Uterus (tissue), 4 donors: ENCODE measurements around the gene ANXA11. TPM values are rescaled to one million over a fixed set of nuclear protein-coding genes. Genes with fewer than 3 reads are reported as not detected.

Source experiments
- DNase-seq, 2 donors: peaks; one replicate each; pipeline ENCODE4 v3.0.0-alpha.2; 2019 to 2020
- H3K27ac ChIP-seq, 2 donors: fragments of 200-600 bp; sonication (generic); 1 replicate in 1 of 2; 2 replicates in 1 of 2; pipeline ENCODE4 v1.5.1; 2016 to 2018
- H3K27me3 ChIP-seq, 2 donors: fragments of 200-600 bp; sonication (generic); one replicate each; pipeline ENCODE4 v1.5.1; 2018 to 2019; ENCODE audit warnings: control low read depth in 1 of 2
- H3K36me3 ChIP-seq, 2 donors: fragments of 200-600 bp; sonication (generic); one replicate each; pipeline ENCODE4 v1.5.1; 2019; ENCODE audit warnings: control low read depth in 1 of 2
- H3K4me1 ChIP-seq, 2 donors: fragments of 200-600 bp; sonication (generic); one replicate each; pipeline ENCODE4 v1.5.1; 2018 to 2019; ENCODE audit warnings: control low read depth in 1 of 2
- H3K4me3 ChIP-seq, 2 donors: fragments of 200-600 bp; sonication (generic); 1 replicate in 1 of 2; 2 replicates in 1 of 2; pipeline ENCODE4 v1.5.1; 2018 to 2019; ENCODE audit warnings: mild to moderate bottlenecking in 1 of 2
- H3K9me3 ChIP-seq, 2 donors: fragments of 200-600 bp; sonication (generic); one replicate each; pipeline ENCODE4 v1.5.1; 2019; ENCODE audit warnings: control low read depth in 1 of 2
- POLR2A ChIP-seq, 2 donors: fragments of 450-650 bp; IDR thresholded peaks; one replicate each; pipeline ENCODE4 v1.6.1; 2016; ENCODE audit warnings: antibody characterized with exemption in 2 of 2, mild to moderate bottlenecking in 1 of 2, moderate library complexity in 1 of 2
- intact Hi-C: fragments of 100-400 bp; cut with DNase I; formaldehyde crosslinking; loops from one replicate; pipeline ENCODE4 v1.15.1; 2023; ENCODE audit warnings: low total_unique reads
- total RNA-seq, 4 donors: library from RNA; depleted of rRNA in 3 of 4; stranded (reverse); fragments of >200 nt in 3 of 4; gene quantifications; one replicate each; pipeline versions ENCODE4 v1.1.0 to v1.2.4, GENCODE V29; 2014 to 2023
- TF ChIP-seq, protein P1 (sequence below), 4 experiments: fragments of 200-600 bp in 2 of 4; fragments of 450-650 bp in 2 of 4; sonication (generic) in 2 of 4; IDR thresholded peaks; one replicate each; pipeline ENCODE4 v1.5.1; 2016 to 2019; ENCODE audit warnings: antibody characterized with exemption in 4 of 4, mild to moderate bottlenecking in 2 of 4, moderate library complexity in 1 of 4
- donor health status: DM: yes; HTN: yes; CAD: no.

ANXA11 gene
- total RNA-seq, 4 donors from 2014 or later, result 15.6 to 157 (median 47.2) TPM

GRCh38 chr10:80158598-80159127, 46.7 kb downstream of the ANXA11 start:
- intact Hi-C loops, result loop anchor here (5.0 kb wide), 1 partner anchor 49 kb away; the partner anchor contains the start of gene ANXA11
- peaks cover 12 to 17% of the 10 kb centered on the region in 2 donors for H3K4me1 ChIP-seq
- H3K27me3 ChIP-seq, result no peaks in the 10 kb centered on the region
- no peak overlapping the region for H3K4me3 ChIP-seq
- TF ChIP-seq, protein P1, sequence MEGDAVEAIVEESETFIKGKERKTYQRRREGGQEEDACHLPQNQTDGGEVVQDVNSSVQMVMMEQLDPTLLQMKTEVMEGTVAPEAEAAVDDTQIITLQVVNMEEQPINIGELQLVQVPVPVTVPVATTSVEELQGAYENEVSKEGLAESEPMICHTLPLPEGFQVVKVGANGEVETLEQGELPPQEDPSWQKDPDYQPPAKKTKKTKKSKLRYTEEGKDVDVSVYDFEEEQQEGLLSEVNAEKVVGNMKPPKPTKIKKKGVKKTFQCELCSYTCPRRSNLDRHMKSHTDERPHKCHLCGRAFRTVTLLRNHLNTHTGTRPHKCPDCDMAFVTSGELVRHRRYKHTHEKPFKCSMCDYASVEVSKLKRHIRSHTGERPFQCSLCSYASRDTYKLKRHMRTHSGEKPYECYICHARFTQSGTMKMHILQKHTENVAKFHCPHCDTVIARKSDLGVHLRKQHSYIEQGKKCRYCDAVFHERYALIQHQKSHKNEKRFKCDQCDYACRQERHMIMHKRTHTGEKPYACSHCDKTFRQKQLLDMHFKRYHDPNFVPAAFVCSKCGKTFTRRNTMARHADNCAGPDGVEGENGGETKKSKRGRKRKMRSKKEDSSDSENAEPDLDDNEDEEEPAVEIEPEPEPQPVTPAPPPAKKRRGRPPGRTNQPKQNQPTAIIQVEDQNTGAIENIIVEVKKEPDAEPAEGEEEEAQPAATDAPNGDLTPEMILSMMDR (IDR thresholded peaks at IDR 0.05), result peak in 1 of 4 experiments; percentile 26
- TF ChIP-seq POLR2A (IDR thresholded peaks at IDR 0.05), result no peak
- peak overlapping the region; percentile 81 to 90 for H3K27ac ChIP-seq
- peak; percentile 84 to 92 for DNase-seq
- no peaks in the 10 kb centered on the region for H3K9me3 ChIP-seq
- H3K36me3 ChIP-seq, result no peaks in the 10 kb centered on the region

GRCh38 chr10:80158126-80158525, 47.2 kb downstream of the ANXA11 start:
- H3K27me3 ChIP-seq, result no peaks in the 10 kb centered on the region
- intact Hi-C loops, result loop anchor here (5.0 kb wide), 1 partner anchor 49 kb away; the partner anchor contains the start of gene ANXA11
- DNase-seq, result no peak
- H3K9me3 ChIP-seq, result no peaks in the 10 kb centered on the region
- peak overlapping the region; percentile 81 to 90 for H3K27ac ChIP-seq
- no peaks in the 10 kb centered on the region for H3K36me3 ChIP-seq
- peaks cover 11 to 17% of the 10 kb centered on the region in 2 donors for H3K4me1 ChIP-seq
- H3K4me3 ChIP-seq, result no peak overlapping the region
- no peak for TF ChIP-seq POLR2A (IDR thresholded peaks at IDR 0.05)
- TF ChIP-seq, protein P1 (IDR thresholded peaks at IDR 0.05), result no peak

DNA sequence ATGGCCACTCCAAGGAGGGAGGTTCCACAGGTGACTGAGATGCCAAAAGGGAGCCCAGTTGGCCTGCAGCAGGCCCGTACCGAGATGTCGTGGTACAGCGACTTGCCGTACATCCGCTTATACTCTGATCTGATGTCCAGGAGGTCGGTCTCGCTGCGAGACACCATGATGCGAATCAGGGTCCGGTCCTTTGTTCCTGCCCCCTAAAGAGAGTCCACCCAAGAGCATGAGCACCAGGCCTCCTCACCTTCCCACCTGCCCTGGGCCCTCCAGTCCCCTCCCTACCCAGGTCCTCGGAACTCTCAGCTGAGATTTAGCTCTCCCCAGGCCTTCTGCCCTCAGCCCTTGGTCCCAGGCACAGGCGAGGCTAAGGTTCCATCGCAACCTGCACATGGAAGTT, 47.8 kb downstream of the ANXA11 start:
- Histone ChIP-seq H3K4me1 (peaks cover 11 to 17% of the 10 kb centered on the region in 2 donors), H3K27me3 (no peaks in the 10 kb centered on the region), H3K9me3 (no peaks in the 10 kb centered on the region), H3K4me3 (no peak overlapping the region), H3K27ac (peak overlapping the region; percentile 81 to 90), H3K36me3 (no peaks in the 10 kb centered on the region)
- intact Hi-C loops, result loop anchor here (5.0 kb wide), 1 partner anchor 50 kb away; the partner anchor contains the start of gene ANXA11
- TF ChIP-seq, protein P1 (IDR thresholded peaks at IDR 0.05), result no peak
- TF ChIP-seq POLR2A (IDR thresholded peaks at IDR 0.05), result no peak
- DNase-seq, result no peak

DNA sequence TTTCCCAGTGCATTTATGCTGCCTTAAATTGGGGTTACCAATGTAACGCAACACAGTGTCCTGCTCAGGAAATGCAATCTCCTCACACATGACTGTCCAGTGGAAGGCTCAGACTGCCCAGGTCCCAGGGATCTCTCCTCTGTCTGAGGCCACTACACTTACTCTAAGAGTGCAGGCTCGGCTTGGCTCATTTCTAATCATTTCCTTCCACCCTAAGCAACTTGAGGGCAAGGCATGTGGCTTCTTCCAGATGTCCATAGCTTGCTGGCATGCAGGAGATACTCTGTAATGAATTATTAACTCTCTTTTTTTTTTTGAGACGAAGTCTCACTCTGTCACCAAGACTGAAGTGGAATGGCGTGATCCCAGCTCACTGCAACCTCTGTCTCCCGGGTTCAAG, 49.1 kb downstream of the ANXA11 start:
- DNase-seq, result no peak
- H3K36me3 ChIP-seq, result no peaks in the 10 kb centered on the region
- no peaks in the 10 kb centered on the region for H3K9me3 ChIP-seq
- H3K4me1 ChIP-seq, result peaks cover 11 to 17% of the 10 kb centered on the region in 2 donors
- no peaks in the 10 kb centered on the region for H3K27me3 ChIP-seq
- intact Hi-C loops, result loop anchor here (5.0 kb wide), 1 partner anchor 51 kb away; the partner anchor contains the start of gene ANXA11
- peak overlapping the region; percentile 72 to 91 for H3K27ac ChIP-seq
- TF ChIP-seq, protein P1 (IDR thresholded peaks at IDR 0.05), result no peak
- TF ChIP-seq POLR2A (IDR thresholded peaks at IDR 0.05), result no peak
- no peak overlapping the region for H3K4me3 ChIP-seq

- TF ChIP-seq, protein P1 (IDR thresholded peaks at IDR 0.05), result no peak
- H3K4me1 ChIP-seq, result peaks cover 11 to 17% of the 10 kb centered on the region in 2 donors
- H3K27me3 ChIP-seq, result no peaks in the 10 kb centered on the region
- H3K36me3 ChIP-seq, result no peaks in the 10 kb centered on the region
- intact Hi-C loops, result loop anchor here (5.0 kb wide), 1 partner anchor 52 kb away; the partner anchor contains the start of gene ANXA11
- no peaks in the 10 kb centered on the region for H3K9me3 ChIP-seq
- peak overlapping the region; percentile 72 to 91 for H3K27ac ChIP-seq
- H3K4me3 ChIP-seq, result no peak overlapping the region
- DNase-seq, result no peak
Measured at GRCh38 chr10:80155696-80156215, 49.6 kb downstream of the ANXA11 start.
